NB4 (cell line): ENCODE data around the gene SMPD3.

ENCODE experiments used
- DNase-seq: peaks from one replicate; pipeline ENCODE4 v3.0.0; 2010; ENCODE audit warnings: low read depth
- H3K4me3 ChIP-seq: one replicate; pipeline ENCODE4 v1.5.1; 2011; ENCODE audit warnings: mild to moderate bottlenecking, low read depth, low read length, moderate library complexity
- MYC ChIP-seq: IDR thresholded peaks from 2 replicates; pipeline ENCODE4 v1.6.1; 2011; ENCODE audit warnings: low read depth, low read length
- POLR2A ChIP-seq: IDR thresholded peaks from 2 replicates; pipeline ENCODE4 v1.6.1; 2011; ENCODE audit warnings: mild to moderate bottlenecking; ENCODE audit not compliant: insufficient read length; ENCODE audit errors: extremely low read depth
- TF ChIP-seq, protein P1 (sequence below): IDR thresholded peaks from one replicate; pipeline ENCODE4 v1.5.1; 2012; ENCODE audit warnings: low read depth, low read length
- TF ChIP-seq, protein P2 (sequence below): IDR thresholded peaks from 2 replicates; pipeline ENCODE4 v1.6.1; 2011; ENCODE audit warnings: low read depth, low read length

Gene SMPD3

DNA sequence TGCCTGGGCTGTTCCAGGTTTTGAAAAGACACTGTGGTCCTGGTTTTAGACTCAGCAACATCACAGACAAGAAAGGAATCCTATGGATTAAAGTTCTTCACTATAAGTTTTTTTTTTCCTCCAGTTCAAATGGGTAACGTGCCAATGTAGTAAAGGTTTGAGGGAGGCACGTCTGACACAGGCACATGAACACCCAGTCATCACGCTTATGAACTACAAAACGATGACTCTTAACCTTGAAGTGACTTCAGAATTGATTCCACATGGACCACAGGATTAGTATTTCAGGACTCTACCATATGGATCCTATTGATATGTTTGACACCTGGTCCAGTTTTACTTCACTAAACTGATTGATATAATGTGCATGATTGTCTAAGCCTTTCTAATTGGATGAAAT, 135.2 kb downstream of the SMPD3 start:
- no peak for DNase-seq
- TF ChIP-seq MYC = no peak
- TF ChIP-seq, protein P1, sequence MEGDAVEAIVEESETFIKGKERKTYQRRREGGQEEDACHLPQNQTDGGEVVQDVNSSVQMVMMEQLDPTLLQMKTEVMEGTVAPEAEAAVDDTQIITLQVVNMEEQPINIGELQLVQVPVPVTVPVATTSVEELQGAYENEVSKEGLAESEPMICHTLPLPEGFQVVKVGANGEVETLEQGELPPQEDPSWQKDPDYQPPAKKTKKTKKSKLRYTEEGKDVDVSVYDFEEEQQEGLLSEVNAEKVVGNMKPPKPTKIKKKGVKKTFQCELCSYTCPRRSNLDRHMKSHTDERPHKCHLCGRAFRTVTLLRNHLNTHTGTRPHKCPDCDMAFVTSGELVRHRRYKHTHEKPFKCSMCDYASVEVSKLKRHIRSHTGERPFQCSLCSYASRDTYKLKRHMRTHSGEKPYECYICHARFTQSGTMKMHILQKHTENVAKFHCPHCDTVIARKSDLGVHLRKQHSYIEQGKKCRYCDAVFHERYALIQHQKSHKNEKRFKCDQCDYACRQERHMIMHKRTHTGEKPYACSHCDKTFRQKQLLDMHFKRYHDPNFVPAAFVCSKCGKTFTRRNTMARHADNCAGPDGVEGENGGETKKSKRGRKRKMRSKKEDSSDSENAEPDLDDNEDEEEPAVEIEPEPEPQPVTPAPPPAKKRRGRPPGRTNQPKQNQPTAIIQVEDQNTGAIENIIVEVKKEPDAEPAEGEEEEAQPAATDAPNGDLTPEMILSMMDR = no peak
- TF ChIP-seq POLR2A = no peak
- TF ChIP-seq, protein P2, sequence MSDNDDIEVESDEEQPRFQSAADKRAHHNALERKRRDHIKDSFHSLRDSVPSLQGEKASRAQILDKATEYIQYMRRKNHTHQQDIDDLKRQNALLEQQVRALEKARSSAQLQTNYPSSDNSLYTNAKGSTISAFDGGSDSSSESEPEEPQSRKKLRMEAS = no peak
- H3K4me3 ChIP-seq = no peak overlapping the region

DNA sequence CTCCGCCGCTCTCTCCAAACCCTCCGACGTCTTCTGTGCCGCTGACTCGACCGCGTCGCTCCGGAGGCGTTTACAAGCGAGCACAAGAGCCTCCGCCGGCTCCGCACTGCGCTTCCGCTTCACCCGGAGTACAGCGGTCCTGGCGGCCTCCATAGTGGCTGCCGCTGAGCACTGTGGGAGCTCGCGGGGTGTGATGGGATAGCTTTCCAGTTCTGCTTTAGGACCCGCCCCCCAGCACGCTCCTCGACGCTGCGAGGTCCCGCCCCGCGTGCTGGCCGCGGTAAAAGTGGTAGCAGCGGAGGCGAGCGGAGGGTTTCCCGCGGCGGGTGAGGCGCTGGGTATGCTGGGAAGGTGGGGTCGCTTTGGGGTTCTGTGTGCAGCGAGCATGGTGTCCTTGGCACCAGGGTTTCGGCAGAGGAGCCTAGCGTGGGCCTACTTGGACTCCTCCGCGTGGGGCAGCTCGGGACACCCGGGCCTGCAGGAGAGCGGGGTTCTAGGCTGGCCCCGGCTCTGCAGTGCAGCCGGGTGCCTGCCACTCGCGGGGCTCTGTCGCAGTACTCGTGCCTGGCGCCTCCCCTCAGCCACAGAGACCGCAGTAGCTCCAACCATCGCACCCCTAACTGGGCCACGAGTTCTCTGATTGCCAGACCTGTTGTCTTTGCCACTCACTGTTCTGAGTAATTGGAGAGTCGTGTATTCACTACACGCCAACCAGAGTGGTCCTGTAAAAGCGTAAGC, 137.4 kb downstream of the SMPD3 start, which contains the start of the genes PRMT7 and SLC7A6OS:
PRMT7 (plus strand) TSS at position 246 of the 738 bp plus-strand sequence. CDS start 4,961 bp downstream, outside the sequence.
SLC7A6OS (minus strand) TSS at position 173 of the 738 bp plus-strand sequence; CDS start at position 153, 20 bp downstream.
- DNase-seq = peak; percentile 98
- H3K4me3 ChIP-seq = peak within 1 kb of the TSS; percentile 97
- TF ChIP-seq MYC (peak; percentile 70), POLR2A (no peak)
- TF ChIP-seq, protein P2 = peak; percentile 88
- TF ChIP-seq, protein P1 = no peak

DNA sequence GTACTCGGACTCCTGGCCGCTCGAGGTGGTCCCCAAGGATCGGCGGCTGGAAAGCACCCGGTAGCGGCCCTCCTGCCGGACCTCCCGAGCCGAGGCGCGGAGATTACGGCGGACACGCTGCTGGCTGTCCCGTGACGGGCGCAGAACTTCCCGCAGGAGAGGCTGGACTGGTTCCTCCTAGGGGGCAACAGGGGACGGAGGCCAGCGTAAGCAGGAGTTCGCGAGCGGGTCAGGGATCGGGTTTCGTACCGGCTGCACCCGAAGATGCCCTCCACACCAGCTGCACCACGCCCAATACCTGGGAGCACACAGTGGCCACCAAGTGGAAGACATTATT, 137.9 kb downstream of the SMPD3 start:
- DNase-seq = no peak
- TF ChIP-seq, protein P2 = no peak
- TF ChIP-seq POLR2A = no peak
- TF ChIP-seq, protein P1 = no peak
- no peak for TF ChIP-seq MYC

DNA sequence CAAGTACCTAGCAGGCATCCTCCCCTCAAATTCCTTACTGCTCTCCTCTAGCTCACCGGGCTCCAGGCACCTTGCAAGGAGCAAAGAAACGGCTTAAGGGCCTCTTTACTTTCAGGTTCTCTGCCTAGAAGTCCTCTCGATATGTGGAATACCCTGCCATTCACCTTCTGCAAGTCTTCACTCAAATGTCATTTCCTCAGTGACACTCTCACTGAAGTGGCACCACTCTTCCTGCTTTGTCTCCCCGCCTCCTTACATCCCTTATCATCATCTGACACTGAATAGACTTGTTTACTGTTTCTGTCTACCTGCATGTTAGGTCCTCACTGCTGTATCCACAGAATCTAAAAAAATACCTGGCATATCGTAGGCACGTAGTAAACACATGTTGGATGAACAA, 138.5 kb downstream of the SMPD3 start:
- TF ChIP-seq MYC (no peak), POLR2A (no peak)
- TF ChIP-seq, protein P1 = no peak
- H3K4me3 ChIP-seq = peak overlapping the region; percentile 97
- DNase-seq = peak; percentile 37

More for the DNA sequence above, 137.9 kb downstream of the SMPD3 start:
- peak overlapping the region; percentile 97 for H3K4me3 ChIP-seq
